Medulla oblongata (tissue), 1 donor: ENCODE results near the gene CAMK2A.

Experiments
- DNase-seq: peaks from one replicate; pipeline ENCODE4 v3.0.0-alpha.2; 2015; ENCODE audit errors: extremely low spot score

CAMK2A gene

DNA sequence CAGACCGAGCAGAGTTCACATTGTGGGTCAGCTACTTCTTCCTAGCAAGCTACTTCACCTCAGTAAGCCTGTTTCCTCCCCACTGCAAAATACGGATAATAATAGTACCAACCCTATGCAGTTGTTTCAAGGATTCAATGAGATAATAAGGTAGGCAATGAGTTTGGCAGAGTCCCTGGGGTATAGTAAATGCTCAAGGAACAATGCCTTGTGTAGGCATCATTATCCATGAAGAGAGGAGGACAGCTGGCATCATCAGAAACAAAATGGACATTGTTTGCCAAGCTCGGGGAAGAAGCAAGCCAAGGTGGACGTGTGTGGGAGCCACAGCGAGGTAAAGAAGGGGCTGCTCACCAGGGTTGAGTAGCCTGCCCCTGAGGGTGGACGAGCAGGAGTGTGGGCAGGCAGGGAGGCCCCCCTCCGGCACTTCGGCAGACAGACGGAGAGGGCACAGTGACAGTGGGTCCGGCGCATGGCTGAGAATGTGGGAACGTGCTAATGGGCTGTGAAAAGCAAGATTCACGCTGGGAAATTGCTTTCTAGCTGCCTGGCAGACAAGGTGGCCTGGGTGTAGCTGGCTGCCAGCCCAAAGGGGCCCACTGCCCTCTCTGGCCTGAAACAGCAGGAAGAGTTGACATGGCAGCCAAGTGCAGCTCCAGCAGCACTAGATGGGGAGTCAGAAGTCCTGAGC lies 10.1 kb downstream of the CAMK2A start:
- no peak for DNase-seq

GRCh38 chr5:150278916-150279315 lies 10.7 kb downstream of the CAMK2A start:
- no peak for DNase-seq

DNA sequence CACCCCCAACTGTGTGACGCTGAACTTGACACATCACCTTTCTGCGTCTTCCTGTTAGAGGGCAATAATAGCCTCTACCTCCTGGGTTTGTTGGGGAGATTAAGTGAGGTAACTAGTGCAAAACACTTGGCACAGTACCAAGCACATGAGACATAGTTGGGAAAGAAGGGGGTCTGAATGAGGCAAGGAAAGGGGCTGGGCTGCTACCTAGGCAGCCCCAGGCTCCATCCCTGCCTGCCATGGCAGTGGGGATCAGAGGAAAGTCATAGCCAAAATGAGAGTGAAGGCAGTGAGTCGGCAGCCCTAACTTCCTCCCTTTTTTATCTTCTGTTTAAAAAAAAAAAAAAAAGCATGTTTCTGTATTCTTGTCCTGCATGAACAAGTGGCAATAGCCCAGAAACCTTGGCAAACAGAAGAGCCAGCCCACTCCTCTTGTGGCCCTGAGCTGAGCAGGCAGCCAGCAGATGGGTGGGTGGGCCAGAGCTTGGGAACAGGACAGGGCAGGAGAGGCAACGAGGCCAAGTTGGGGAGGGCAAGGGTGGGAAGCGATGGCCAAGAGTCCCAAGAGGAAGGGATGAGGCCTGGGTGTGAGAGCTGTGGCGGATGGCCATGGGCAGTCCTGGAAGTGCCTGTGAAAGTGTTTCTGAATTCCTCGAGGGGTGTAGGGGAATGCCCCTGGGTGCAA lies 11.4 kb downstream of the CAMK2A start:
- no peak for DNase-seq

DNA sequence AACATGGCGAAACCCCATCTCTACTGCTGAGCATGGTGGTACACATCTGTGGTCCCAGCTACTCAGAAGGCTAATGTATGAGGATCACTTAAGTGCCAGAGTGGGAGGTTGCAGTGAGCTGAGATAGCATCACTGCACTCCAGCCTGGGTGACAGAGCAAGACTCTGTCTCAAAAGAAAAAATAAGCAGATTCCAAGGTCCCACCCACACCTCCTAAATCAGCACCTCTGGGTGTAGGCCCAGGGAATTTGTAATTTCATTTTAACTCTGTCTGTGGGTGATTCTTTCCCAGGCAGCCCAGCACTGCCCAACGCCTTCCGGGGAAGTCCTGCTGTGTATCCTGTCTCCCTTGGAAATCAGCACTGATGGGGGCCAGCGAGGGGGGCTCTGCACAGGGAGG lies 12.5 kb downstream of the CAMK2A start:
- no peak for DNase-seq

DNA sequence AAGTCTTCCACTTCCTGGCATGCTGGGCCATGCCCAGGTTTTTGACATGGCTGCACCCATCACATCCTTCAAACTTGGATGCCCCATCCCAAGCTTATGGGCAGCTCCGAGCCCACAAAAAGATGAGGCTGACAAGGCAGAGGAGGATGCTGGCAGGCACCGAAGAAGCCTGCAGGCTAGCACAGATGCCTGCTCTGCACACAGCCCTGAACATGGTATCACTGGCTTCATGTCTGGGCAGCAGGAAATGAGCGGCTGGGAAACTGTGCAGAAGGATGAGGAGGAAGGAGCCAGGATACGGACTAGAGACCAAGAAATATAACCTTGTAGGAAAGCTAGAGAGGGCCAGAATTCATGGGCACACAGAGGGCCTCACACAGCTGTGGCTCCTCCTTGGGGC lies 14.8 kb downstream of the CAMK2A start:
- DNase-seq = no peak

GRCh38 chr5:150272531-150272930 lies 17.0 kb downstream of the CAMK2A start:
- DNase-seq = peak; percentile 73

DNA sequence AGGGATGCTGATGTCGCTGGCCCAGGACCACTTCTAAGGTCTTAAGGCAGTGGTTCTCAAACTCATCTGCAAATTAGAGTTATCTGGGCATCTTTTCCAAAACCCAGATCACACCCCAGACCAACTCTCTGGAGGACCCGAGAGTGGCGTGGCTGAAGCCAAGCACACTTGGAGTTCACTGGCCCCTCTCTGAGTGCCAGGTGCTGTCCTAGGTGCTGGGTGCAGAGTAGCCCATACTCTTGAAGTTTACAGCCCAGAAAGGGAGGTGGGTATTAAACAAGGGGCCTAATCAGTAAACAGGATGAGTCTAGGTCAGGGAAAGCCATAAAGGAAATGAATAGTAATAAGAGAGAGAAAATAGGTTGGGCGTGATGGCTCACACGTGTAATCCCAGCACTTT lies 17.6 kb downstream of the CAMK2A start:
- DNase-seq = no peak

DNA sequence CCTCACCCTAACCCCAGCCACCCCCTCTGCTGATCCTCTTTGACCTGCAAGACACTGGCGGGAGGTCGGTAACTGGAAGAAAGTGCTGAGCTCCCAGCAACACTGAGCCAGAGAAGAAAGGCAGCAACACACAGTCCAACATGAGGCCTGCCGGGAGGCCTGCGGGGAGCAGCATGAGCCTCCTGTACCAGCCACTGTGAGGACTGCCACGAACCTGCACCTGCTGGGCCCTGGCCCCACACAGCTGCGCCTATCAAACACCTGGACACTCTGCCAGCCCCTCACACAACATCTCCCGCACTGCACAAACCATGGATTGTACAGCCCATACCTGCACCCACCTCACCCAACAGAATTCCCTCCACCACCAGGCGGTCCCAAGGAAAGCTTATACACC lies 18.3 kb downstream of the CAMK2A start:
- DNase-seq = no peak

GRCh38 chr5:150270541-150271295 lies 18.9 kb downstream of the CAMK2A start:
- no peak for DNase-seq

- DNase-seq = no peak
Measured at GRCh38 chr5:150266871-150267291, 22.7 kb downstream of the CAMK2A start.

GRCh38 chr5:150265870-150266383 lies 23.6 kb downstream of the CAMK2A start:
- DNase-seq = no peak

DNA sequence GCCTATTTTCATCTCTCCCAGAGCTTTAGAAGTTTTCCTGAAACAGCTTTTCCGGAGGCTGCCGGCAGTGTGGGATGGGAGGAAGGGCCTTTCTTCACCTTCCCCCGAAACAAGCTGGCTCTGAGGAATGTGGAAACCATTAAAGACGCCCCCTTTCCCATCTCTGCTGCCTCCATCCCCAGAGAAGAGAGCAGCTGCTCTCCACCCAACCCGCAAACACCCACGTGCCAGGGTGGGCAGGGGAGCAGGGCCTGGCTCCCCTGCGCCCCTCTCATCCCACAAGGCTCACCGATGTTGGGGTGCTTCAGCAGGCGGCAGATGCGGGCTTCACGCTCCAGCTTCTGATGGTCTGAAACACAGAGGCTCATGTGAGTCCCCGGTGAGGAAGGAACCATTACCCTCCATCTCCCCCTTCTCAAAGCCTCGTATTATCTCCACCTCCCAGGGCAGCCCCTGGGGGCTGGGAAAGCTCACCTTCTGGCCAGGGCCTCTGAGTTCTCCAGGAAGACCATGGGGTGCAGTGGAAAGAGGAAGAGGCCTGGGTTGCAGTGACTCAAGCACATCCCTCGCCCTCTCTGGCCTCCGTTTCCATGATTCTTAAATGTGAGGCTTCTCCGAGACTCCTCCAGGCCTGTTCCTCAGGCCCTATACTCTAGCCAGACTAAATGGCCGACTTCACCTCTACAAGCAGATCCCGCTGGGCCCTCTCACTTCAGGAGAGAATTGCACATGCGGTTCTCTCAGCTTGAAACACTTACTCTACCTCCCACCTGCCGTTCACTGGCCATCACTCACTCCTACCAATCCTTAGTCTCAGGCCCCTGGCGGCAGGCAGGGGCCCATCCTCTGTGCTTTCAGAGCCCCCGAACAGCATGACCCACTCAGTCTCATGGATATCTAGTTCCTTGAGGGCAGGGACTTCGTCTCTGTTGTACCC lies 24.6 kb downstream of the CAMK2A start:
- DNase-seq = no peak

DNA sequence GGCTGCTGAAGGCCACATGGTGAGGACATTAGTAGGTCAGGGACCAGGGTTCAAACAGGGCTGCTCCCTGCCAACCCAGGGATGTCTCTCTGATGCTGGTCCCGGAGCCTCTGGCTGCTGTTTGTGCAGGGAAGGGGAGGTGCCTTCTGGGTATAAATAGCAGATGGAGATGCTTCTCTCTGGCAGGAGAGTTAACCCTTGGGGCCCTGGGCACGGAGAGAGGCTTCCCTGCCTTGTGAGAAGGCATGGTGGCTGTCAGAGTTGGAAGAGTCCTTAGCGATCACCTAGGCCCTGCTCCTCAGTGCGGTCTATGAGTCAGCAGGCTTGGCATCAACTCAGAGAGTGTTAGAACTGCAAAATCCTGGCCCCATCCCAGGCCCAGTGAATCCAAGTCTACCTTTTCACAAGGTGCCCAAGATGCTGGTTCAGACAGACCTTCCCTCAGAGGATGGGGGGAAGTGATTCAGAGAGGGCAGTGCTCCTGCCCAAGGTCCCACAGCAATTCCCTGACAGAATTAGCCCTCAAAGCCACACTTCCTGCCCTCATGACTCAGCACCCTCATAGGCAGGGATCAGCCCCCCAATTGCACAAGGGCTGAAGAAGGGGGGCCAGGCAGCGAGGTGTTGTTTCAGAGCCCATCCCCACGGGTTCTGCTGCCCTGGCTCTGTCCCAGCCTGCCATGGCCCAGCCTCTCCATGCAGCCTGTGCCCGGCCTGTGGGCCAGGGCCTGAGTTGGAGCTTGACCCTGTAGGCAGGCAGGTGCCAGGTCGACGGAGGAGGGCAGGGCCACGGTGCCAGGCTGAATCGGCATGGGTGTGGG lies 25.6 kb downstream of the CAMK2A start:
- DNase-seq = no peak

DNA sequence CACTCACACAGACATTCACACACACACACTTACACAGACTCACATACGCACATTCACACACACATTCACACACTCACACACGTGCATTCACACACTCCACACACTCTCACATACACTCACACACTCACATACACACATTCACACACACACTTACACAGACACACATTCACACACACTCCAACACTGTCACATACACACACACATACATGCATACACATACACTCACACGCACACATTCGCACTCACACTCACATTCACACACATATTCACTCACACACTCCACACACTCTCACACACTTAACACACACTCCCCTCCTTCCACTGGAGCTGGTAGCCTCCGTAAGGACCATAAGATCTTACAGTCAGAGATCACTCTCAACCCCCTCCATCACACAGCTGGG lies 26.2 kb downstream of the CAMK2A start:
- DNase-seq = no peak

DNA sequence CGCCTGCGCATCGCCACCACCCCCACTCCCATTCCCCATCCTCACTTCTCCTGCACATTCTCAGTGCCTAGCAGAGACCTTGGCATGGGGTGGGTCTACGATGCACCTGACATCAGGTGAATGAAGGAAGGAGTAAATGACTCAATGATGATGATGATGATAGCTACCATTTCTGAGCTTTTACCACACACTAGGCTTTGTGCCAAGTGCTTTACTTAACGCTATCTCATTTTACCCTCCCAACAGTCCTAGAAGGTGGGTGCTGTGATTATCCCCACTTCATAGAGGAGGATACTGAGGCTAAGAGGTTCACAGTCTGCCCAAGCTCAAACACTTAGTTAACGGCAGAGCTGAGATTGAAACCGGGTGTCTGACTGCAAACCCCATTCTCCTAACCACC lies 27.1 kb downstream of the CAMK2A start:
- DNase-seq = no peak

- DNase-seq = no peak
Measured at GRCh38 chr5:150261231-150261630, 28.3 kb downstream of the CAMK2A start.

DNA sequence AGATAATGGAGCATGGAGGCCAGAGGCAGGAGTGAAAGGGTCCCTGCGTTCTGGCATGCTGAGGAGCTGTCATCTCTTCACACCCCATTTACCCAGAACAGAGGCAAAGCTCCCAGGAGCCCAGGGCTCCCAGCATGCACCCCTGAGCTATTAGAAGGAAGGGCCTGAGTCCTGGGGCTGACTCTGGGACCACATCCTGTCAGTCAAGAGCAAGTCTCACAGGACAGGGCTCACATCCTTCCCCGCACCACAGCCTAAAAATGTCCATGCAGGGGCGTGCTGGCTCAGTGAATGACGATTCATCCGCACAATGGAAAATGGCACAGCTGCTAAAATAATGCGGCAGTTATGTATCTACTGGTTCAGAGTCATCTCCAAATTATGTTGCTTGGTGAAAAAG lies 31.4 kb downstream of the CAMK2A start:
- no peak for DNase-seq

DNA sequence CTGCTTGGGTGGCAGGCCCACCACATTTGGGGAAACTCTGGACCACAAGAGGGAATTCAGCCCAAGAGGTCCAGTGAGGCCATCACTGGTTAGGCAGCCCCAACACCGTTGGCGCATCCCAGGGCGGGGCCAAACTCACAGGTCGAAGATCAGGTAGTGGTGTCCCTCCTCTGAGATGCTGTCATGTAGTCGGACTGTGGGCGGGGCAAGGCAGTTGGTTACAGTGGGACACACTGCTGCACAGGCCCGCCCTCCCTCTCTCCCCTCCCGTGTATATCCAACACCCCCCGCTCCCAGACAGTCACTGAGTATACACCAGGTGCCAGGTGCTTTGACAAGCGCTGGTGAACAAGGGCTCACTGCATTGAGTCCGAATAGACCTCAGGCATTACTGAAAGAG lies 32.1 kb downstream of the CAMK2A start:
- DNase-seq = no peak

DNA sequence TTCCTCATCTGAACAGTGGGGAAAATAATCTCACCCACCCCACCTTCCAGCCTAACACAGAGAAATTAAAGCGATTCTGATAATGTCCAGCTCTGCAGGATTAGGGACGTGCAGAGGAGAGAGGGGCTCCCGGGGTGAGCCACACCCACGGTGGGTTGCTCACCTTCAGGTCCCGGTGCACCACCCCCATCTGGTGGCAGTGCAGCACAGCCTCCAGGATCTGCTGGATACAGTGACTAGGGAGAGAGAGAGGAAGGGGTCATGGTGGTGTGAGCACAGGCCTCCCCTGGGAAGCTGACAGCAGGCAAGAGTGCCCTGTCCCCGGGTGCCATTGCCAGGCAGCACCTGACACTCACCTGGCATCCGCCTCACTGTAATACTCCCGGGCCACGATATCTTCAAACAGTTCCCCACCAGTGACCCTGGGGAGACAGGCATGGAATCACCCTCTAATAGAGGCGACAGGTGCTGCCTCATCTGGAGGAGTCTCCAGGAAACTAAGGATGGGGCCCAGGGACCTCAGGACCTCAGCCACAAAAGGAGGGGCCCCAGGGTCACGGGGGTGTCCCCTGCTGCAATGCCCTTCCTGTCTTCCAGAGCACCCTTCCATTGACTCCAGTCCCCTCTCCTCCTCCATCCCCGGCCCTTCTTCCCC lies 33.0 kb downstream of the CAMK2A start:
- no peak for DNase-seq
